IMR-90 (cell line): ENCODE results near the gene ZNRD2. TPM values are rescaled to one million over a fixed set of nuclear protein-coding genes. Genes with fewer than 3 reads are reported as not detected.

Source experiments
- ATAC-seq: fragments of 200-7000 bp; cut with Tn5 transposase; 2 replicates; pipeline ENCODE4 v1.9.1; 2020; ENCODE audit warnings: low read depth, mild to moderate bottlenecking, moderate library complexity
- BruUV-seq: library from RNA; stranded (reverse); fragments of 400-500 nt; replicated peaks from 2 replicates; lab custom pipeline; 2021; lab: Mats Ljungman, UMichigan
- CTCF ChIA-PET: fragments of 300-600 bp; formaldehyde crosslinking; extraction: SDS; loops from one replicate; lab custom pipeline; 2021; ENCODE audit warnings: antibody characterized with exemption; lab: Yijun Ruan, JAX
- POLR2A ChIA-PET: fragments of 300-600 bp; sonication (Branson Sonifier 250); formaldehyde crosslinking; loops from one replicate; lab custom pipeline; 2022; ENCODE audit warnings: antibody characterized with exemption; ENCODE audit not compliant: unreplicated experiment; lab: Charles Lee
- DNase-seq: peaks from one replicate; pipeline ENCODE4 v3.0.0; 2013
- H2AFZ ChIP-seq: replicated peaks from 2 replicates; pipeline ENCODE3; 2013; ENCODE audit warnings: low read length, mild to moderate bottlenecking; ENCODE audit not compliant: poor library complexity
- H2AK5ac ChIP-seq: 2 replicates; pipeline ENCODE4 v1.6.1; 2013; ENCODE audit warnings: low read depth, low read length, inconsistent platforms
- H2AK9ac ChIP-seq: replicated peaks from 2 replicates; pipeline ENCODE3; 2013; ENCODE audit warnings: mild to moderate bottlenecking, low read depth, low read length, moderate library complexity; ENCODE audit not compliant: poor library complexity
- H2BK120ac ChIP-seq: 2 replicates; pipeline ENCODE4 v1.6.1; 2013; ENCODE audit warnings: low read depth, low read length, inconsistent platforms
- H2BK15ac ChIP-seq: 3 replicates; pipeline ENCODE4 v1.6.1; 2013; ENCODE audit warnings: low read depth, low read length, inconsistent platforms
- H2BK20ac ChIP-seq: 2 replicates; pipeline ENCODE4 v1.6.1; 2013; ENCODE audit warnings: low read depth, mild to moderate bottlenecking, inconsistent platforms, low read length, moderate library complexity
- H2BK5ac ChIP-seq: 2 replicates; pipeline ENCODE4 v1.6.1; 2013; ENCODE audit warnings: mild to moderate bottlenecking, low read depth, low read length, inconsistent platforms; ENCODE audit not compliant: poor library complexity, severe bottlenecking
- H3K14ac ChIP-seq: replicated peaks from 2 replicates; pipeline ENCODE4 v1.6.1; 2013; ENCODE audit warnings: low read depth, low read length, inconsistent platforms
- H3K18ac ChIP-seq: 2 replicates; pipeline ENCODE4 v1.6.1; 2013; ENCODE audit warnings: low read depth, low read length, control low read depth
- H3K23ac ChIP-seq: 2 replicates; pipeline ENCODE4 v1.6.1; 2013; ENCODE audit warnings: low read depth, low read length, inconsistent platforms
- H3K27ac ChIP-seq: 2 replicates; pipeline ENCODE4 v1.5.1; 2013; ENCODE audit warnings: mild to moderate bottlenecking, control low read depth, low read length; ENCODE audit not compliant: insufficient read depth
- H3K27me3 ChIP-seq: 2 replicates; pipeline ENCODE4 v1.6.1; 2013; ENCODE audit warnings: low read length; ENCODE audit not compliant: control insufficient read depth, insufficient read depth
- H3K36me3 ChIP-seq: 2 replicates; pipeline ENCODE4 v1.6.1; 2013; ENCODE audit warnings: low read length, mixed read lengths; ENCODE audit not compliant: control insufficient read depth, insufficient read depth
- H3K4ac ChIP-seq: 2 replicates; pipeline ENCODE4 v1.6.1; 2013; ENCODE audit warnings: low read depth, low read length, inconsistent platforms
- H3K4me1 ChIP-seq: 2 replicates; pipeline ENCODE4 v1.6.1; 2013; ENCODE audit warnings: low read length, mixed read lengths; ENCODE audit not compliant: control insufficient read depth, insufficient read depth
- H3K4me2 ChIP-seq: 2 replicates; pipeline ENCODE4 v1.6.1; 2013; ENCODE audit warnings: low read depth, mild to moderate bottlenecking, control low read depth, low read length, moderate library complexity
- H3K4me3 ChIP-seq: 2 replicates; pipeline ENCODE4 v1.5.1; 2013; ENCODE audit warnings: low read depth, mild to moderate bottlenecking, control low read depth, low read length, moderate library complexity; ENCODE audit not compliant: insufficient read depth
- H3K56ac ChIP-seq: 2 replicates; pipeline ENCODE4 v1.6.1; 2013; ENCODE audit warnings: low read length, inconsistent platforms; ENCODE audit not compliant: insufficient read depth; ENCODE audit errors: extremely low read depth
- H3K79me1 ChIP-seq, 2 experiments: 2 replicates each; pipeline ENCODE4 v1.6.1; 2013; ENCODE audit warnings: low read length in 2 of 2, inconsistent platforms in 1 of 2, low read depth in 1 of 2
- H3K9ac ChIP-seq: 2 replicates; pipeline ENCODE4 v1.6.1; 2013; ENCODE audit warnings: low read depth, low read length, control low read depth
- H3K9me1 ChIP-seq: 2 replicates; pipeline ENCODE4 v1.6.1; 2013; ENCODE audit warnings: low read length, inconsistent platforms; ENCODE audit not compliant: insufficient read depth
- H3K9me3 ChIP-seq: 2 replicates; pipeline ENCODE4 v1.6.1; 2013; ENCODE audit warnings: low read length; ENCODE audit not compliant: control insufficient read depth, insufficient read depth
- H4K20me1 ChIP-seq: 2 replicates; pipeline ENCODE4 v1.6.1; 2013; ENCODE audit warnings: low read length, inconsistent platforms; ENCODE audit not compliant: insufficient read depth
- H4K5ac ChIP-seq: 2 replicates; pipeline ENCODE4 v1.6.1; 2013; ENCODE audit warnings: mild to moderate bottlenecking, low read depth, low read length, control low read depth
- H4K8ac ChIP-seq, 2 experiments: 2 replicates each; pipeline ENCODE4 v1.6.1; 2013; ENCODE audit warnings: low read depth in 2 of 2, low read length in 2 of 2, control low read depth in 1 of 2, inconsistent platforms in 1 of 2
- H4K91ac ChIP-seq: 2 replicates; pipeline ENCODE4 v1.6.1; 2013; ENCODE audit warnings: low read depth, low read length, inconsistent platforms; ENCODE audit not compliant: insufficient read depth
- CEBPB ChIP-seq: IDR thresholded peaks from 2 replicates; pipeline ENCODE4 v1.6.1; 2012; ENCODE audit warnings: low read depth, low read length, improper control_type of control experiment
- CHD1 ChIP-seq: IDR thresholded peaks from 2 replicates; pipeline ENCODE4 v1.6.1; 2012; ENCODE audit warnings: low read depth, low read length, improper control_type of control experiment
- FOS ChIP-seq: fragments of 150-350 bp; IDR thresholded peaks from 2 replicates; pipeline ENCODE4 v1.6.1; 2016; ENCODE audit warnings: low read depth, low read length
- MAFK ChIP-seq: IDR thresholded peaks from 2 replicates; pipeline ENCODE4 v1.6.1; 2012; ENCODE audit warnings: low read depth, low read length, improper control_type of control experiment
- MAZ ChIP-seq: IDR thresholded peaks from 2 replicates; pipeline ENCODE4 v1.6.1; 2012; ENCODE audit warnings: low read depth, mild to moderate bottlenecking, low read length, improper control_type of control experiment, moderate library complexity, borderline replicate concordance
- RAD21 ChIP-seq: IDR thresholded peaks from 2 replicates; pipeline ENCODE4 v1.6.1; 2012; ENCODE audit warnings: low read length, improper control_type of control experiment
- RCOR1 ChIP-seq: IDR thresholded peaks from 2 replicates; pipeline ENCODE4 v1.6.1; 2012; ENCODE audit warnings: mild to moderate bottlenecking, low read length, improper control_type of control experiment; ENCODE audit not compliant: insufficient replicate concordance
- RFX5 ChIP-seq: IDR thresholded peaks from 2 replicates; pipeline ENCODE4 v1.8.0; 2012; ENCODE audit warnings: low read depth, mild to moderate bottlenecking, low read length, moderate library complexity
- SMC3 ChIP-seq: fragments of 150-350 bp; IDR thresholded peaks from 2 replicates; pipeline ENCODE4 v1.6.1; 2016; ENCODE audit warnings: low read depth, mild to moderate bottlenecking, antibody characterized with exemption, low read length, moderate library complexity
- WGBS, 2 experiments: methylation state at CpG; one replicate each; pipeline versions ENCODE4 v1.1.5 to v1.1.7; 2013; ENCODE audit warnings: missing lambda C conversion rate in 2 of 2; ENCODE audit not compliant: insufficient read length in 1 of 2; ENCODE audit errors: extremely low coverage in 2 of 2; 5-methylcytosine and 5-hydroxymethylcytosine counted together
- dilution Hi-C: fragments of 300-500 bp; cut with HindIII; formaldehyde crosslinking; loops from one replicate; pipeline ENCODE4 v1.14.3; 2018; ENCODE audit warnings: low sequenced_read_pairs; ENCODE audit not compliant: unreplicated experiment
- in situ Hi-C: fragments of 300-500 bp; cut with MboI; formaldehyde crosslinking; loops from 3 replicates; pipeline ENCODE4 v1.14.3; 2019; ENCODE audit warnings: low sequenced_read_pairs, inconsistent platforms, mixed read lengths
- intact Hi-C: fragments of 100-400 bp; cut with micrococcal nuclease; formaldehyde crosslinking; loops from 2 replicates; pipeline ENCODE4 v1.10.0; 2022
- polyA plus RNA-seq, 3 experiments: library from polyadenylated mRNA; depleted of rRNA; stranded (reverse); fragments of >200 nt; gene quantifications; 2 replicates each; pipeline ENCODE4 v1.2.3, GENCODE V29; 2012; ENCODE audit warnings: low replicate concordance in 1 of 3
- total RNA-seq: library from RNA; depleted of rRNA; stranded (reverse); fragments of >200 nt; gene quantifications from 2 replicates; pipeline ENCODE4 v1.2.3, GENCODE V29; 2012
- TF ChIP-seq, protein P1 (sequence below): fragments of 150-350 bp; IDR thresholded peaks from 2 replicates; pipeline ENCODE4 v1.6.1; 2017; ENCODE audit warnings: mild to moderate bottlenecking, antibody characterized with exemption, low read length, low read depth
- TF ChIP-seq, protein P2 (sequence below): fragments of 150-350 bp; IDR thresholded peaks from 2 replicates; pipeline ENCODE4 v1.6.1; 2016; ENCODE audit warnings: low read depth, mild to moderate bottlenecking, low read length, moderate library complexity, borderline replicate concordance

Gene ZNRD2
- total and polyA plus RNA-seq, 2 of the 4 experiments (the other 2 are of a cell fraction): 75.6 to 90.3 TPM

DNA sequence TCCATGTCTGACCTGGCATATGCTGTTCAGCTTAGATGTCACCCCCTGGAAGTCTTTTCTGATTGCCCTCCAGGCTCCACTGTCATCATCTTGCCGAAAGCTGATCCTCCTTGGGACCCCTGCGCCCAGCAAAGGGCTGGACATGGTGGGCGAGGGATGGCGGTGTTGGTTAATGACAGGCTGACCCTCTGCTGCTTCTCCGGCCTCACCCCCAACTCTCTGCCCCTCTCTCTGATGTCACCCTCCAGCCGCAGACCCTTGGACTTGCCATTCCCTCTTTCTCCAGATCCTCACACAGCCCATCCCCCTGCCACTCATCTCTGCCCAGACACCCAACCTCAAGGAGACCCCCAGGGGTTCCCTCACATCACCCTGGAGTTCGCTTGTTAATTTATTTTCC lies 7.9 kb downstream of the ZNRD2 start:
- Histone ChIP-seq H3K4ac (no peak overlapping the region), H2BK15ac (no peak overlapping the region), H3K9ac (0 out of 2 replicates have a peak overlapping the region, but pooled peaks have one; percentile 8), H4K8ac (no peak overlapping the region), H3K18ac (no peak overlapping the region), H3K56ac (no peak overlapping the region), H3K9me3 (no peaks in the 10 kb centered on the region), H3K36me3 (peaks cover 26% of the 10 kb centered on the region; the same call in 1 of the 2 replicates), H4K5ac (no peak overlapping the region), H4K20me1 (peaks cover 21% of the 10 kb centered on the region), H3K4me1 (peaks cover 29% of the 10 kb centered on the region), H3K27me3 (no peaks in the 10 kb centered on the region), H3K4me2 (no peak overlapping the region; the same call in 1 of the 2 replicates), H2AK5ac (no peak overlapping the region), H3K14ac (no peak overlapping the region), H2BK120ac (no peak overlapping the region), H3K27ac (no peak overlapping the region), H3K79me1 (peaks cover 20 to 51% of the 10 kb centered on the region in 2 experiments; a peak in 3 of 4 replicates), H2AK9ac (peak overlapping the region; percentile 95), H4K91ac (no peak overlapping the region), H3K23ac (no peak overlapping the region; the same call in 1 of the 2 replicates), H2BK20ac (no peak overlapping the region), H3K9me1 (peaks cover 8% of the 10 kb centered on the region), H2AFZ (no peak overlapping the region), H3K4me3 (no peak overlapping the region), H2BK5ac (no peak overlapping the region)
- POLR2A ChIA-PET: no interaction called here
- DNase-seq (no peak), ATAC-seq (no peak)
- 92% methylated on average over 5 of the region's 7 CpGs; no CpG with 5 or more reads in 1 of the 2 experiments for WGBS, 2 experiments
- BruUV-seq: no TSS peak
- TF ChIP-seq MAFK (no peak), SMC3 (no peak), RAD21 (no peak), RCOR1 (no peak), CEBPB (no peak), MAZ (no peak), FOS (no peak), RFX5 (no peak), CHD1 (no peak)
- TF ChIP-seq, protein P1, sequence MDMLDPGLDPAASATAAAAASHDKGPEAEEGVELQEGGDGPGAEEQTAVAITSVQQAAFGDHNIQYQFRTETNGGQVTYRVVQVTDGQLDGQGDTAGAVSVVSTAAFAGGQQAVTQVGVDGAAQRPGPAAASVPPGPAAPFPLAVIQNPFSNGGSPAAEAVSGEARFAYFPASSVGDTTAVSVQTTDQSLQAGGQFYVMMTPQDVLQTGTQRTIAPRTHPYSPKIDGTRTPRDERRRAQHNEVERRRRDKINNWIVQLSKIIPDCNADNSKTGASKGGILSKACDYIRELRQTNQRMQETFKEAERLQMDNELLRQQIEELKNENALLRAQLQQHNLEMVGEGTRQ: no peak
- TF ChIP-seq, protein P2, sequence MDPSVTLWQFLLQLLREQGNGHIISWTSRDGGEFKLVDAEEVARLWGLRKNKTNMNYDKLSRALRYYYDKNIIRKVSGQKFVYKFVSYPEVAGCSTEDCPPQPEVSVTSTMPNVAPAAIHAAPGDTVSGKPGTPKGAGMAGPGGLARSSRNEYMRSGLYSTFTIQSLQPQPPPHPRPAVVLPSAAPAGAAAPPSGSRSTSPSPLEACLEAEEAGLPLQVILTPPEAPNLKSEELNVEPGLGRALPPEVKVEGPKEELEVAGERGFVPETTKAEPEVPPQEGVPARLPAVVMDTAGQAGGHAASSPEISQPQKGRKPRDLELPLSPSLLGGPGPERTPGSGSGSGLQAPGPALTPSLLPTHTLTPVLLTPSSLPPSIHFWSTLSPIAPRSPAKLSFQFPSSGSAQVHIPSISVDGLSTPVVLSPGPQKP: no peak
- in situ Hi-C loops (no loop called here), dilution Hi-C loops (no loop called here), intact Hi-C loops (no loop called here)
- CTCF ChIA-PET: no interaction called here
